Cardiac fibroblast (primary cell): ENCODE measurements around the gene SEC23B.

Experiments used
- DNase-seq, 2 donors: peaks; one replicate each; pipeline versions ENCODE4 v3.0.0 to v3.0.0-alpha.2; 2010; ENCODE audit warnings: low read depth in 2 of 2
- H3K4me3 ChIP-seq, 2 donors: replicated peaks in 1 of 2; 1 replicate in 1 of 2; 2 replicates in 1 of 2; pipeline ENCODE4 v1.5.1; 2011; ENCODE audit warnings: low read depth in 2 of 2, low read length in 2 of 2, mild to moderate bottlenecking in 2 of 2, moderate library complexity in 1 of 2
- TF ChIP-seq, protein P1 (sequence below): IDR thresholded peaks from one replicate; pipeline ENCODE4 v1.5.1; 2011; ENCODE audit warnings: low read depth, mild to moderate bottlenecking, low read length, inconsistent platforms

SEC23B gene

DNA sequence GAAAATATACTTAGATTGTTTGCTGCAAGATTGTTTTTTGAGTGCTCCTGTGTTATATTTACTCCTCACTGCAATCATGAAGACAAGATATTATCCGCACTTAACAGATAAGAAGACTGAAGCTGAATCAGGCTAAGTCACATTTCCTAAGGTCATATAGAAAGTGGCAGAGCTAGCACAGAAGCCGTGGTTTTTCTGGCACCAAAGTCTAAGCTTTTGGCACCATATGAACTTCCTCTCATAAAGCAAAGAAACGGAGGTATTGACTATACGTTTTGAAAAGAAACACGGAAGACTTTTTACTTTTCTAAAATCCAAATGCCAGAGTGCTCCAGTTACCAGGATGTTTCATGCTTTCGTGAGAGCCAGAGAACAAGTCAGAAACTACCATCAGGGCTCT is 70.8 kb downstream of the SEC23B start:
- H3K4me3 ChIP-seq = no peak overlapping the region
- DNase-seq = no peak
- TF ChIP-seq, protein P1, sequence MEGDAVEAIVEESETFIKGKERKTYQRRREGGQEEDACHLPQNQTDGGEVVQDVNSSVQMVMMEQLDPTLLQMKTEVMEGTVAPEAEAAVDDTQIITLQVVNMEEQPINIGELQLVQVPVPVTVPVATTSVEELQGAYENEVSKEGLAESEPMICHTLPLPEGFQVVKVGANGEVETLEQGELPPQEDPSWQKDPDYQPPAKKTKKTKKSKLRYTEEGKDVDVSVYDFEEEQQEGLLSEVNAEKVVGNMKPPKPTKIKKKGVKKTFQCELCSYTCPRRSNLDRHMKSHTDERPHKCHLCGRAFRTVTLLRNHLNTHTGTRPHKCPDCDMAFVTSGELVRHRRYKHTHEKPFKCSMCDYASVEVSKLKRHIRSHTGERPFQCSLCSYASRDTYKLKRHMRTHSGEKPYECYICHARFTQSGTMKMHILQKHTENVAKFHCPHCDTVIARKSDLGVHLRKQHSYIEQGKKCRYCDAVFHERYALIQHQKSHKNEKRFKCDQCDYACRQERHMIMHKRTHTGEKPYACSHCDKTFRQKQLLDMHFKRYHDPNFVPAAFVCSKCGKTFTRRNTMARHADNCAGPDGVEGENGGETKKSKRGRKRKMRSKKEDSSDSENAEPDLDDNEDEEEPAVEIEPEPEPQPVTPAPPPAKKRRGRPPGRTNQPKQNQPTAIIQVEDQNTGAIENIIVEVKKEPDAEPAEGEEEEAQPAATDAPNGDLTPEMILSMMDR = no peak

DNA sequence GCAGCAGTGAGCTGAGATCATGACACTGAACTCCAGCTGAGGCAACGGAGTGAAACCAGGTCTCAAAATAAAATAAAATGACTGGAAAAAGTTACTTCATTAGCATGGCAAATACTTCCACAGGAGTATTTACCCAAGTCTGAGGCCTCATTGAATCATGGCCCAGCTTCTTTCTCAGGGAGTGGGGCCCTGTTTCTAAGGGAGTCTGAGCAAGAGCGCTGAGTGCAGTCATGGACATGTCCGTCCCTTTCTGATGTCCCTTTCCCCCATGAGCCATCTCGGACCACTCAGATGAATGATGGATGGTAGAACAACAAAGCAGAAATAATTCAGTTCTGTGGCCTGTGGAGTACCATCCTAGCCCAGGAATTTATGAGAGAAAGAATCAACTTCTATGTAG is 72.3 kb downstream of the SEC23B start:
- no peak overlapping the region for H3K4me3 ChIP-seq
- no peak for DNase-seq

DNA sequence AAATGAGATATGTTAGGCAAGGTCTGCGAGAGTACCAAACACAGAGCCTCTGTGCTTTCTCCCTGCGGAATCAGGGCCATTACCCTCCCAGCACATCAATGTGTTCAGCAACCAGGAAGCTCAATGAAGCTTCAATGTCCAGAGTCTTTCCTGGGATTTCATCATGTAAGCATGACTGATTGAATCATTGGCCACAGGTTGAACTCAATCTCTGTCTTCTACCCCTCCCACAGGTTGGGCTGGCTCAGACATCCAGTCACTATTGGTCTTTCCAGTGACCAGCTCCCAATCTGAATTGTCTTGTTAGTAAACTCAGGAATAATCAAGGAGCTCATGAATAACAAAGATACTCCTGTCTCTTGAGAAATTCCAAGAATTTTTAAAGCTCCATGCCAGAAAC is 77.4 kb downstream of the SEC23B start:
- peak; percentile 24 to 53 for DNase-seq
- TF ChIP-seq, protein P1 = no peak

More for the DNA sequence above, 72.3 kb downstream of the SEC23B start:
- TF ChIP-seq, protein P1 = no peak

DNA sequence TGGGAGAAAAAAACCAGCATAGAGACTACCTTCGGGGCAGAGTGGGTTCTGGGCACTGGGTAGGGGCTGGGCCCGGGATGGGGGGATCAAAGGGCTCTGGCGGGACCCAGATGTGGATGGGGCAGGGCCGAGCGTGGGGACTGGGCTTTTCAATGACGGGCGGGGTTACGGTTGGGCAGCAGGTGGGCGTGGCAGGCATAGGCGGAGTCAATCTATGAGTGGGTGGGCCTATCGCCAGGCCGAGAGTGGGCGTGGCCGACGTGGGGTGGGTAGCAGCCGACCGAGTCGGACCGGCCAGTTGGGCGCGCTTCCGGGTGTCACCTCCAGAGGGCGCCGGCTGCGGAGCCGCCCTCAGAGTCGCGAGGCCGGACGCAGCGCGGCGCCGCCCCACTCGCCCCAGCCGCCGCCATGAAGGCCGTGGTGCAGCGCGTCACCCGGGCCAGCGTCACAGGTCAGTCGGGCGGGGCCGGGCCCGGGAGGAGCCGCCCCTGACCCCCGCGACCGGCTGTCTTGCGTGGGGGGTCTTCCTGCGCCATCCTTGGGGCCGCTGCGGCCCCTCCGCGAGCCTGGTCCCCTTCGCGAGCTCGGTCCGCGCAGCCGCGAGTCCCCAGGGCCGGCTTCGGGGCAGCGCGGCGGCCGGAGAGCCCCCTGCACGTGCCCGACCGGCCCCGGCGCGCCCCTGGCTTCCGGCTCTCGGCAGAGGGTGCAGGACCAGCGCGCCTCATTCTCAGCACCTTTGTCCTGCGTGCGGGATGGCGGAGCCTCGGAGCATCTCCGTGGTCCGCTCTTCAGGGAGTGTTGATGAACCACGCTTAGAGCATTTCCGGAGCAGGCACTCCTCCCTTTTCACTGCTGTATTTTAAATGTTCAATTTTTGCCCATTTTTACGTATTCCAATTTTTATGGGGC is 80.2 kb downstream of the SEC23B start, which contains the start of gene DTD1:
TSS of gene DTD1 (plus strand) at position 390 of the 909 bp plus-strand sequence. CDS start at position 409, 19 bp downstream.
- DNase-seq = peak; percentile 89 to 91
- TF ChIP-seq, protein P1 = peak; percentile 48
- H3K4me3 ChIP-seq = peak within 1 kb of the TSS; percentile 80 to 81

More for the DNA sequence above, 77.4 kb downstream of the SEC23B start:
- H3K4me3 ChIP-seq = no peak overlapping the region

DNA sequence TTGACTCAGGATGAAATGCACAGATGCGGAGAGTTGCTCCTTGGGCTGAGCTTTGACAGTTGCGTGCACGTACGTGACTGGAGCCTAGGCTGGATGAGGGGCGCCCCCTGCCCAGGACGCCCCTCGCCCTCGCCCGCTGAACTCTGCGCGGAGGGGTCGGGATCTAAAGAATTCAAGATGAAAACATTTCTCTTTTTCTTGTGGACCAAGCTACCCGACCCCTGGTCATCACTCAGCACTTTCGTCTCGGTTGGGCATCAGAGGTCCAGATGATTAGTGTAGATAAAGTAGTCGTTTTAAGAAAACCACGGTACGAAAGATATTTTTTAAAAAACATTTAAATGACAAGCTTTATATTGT is 80.8 kb downstream of the SEC23B start:
- DNase-seq = no peak
- H3K4me3 ChIP-seq = peak overlapping the region; percentile 80 to 81
- TF ChIP-seq, protein P1 = no peak

DNA sequence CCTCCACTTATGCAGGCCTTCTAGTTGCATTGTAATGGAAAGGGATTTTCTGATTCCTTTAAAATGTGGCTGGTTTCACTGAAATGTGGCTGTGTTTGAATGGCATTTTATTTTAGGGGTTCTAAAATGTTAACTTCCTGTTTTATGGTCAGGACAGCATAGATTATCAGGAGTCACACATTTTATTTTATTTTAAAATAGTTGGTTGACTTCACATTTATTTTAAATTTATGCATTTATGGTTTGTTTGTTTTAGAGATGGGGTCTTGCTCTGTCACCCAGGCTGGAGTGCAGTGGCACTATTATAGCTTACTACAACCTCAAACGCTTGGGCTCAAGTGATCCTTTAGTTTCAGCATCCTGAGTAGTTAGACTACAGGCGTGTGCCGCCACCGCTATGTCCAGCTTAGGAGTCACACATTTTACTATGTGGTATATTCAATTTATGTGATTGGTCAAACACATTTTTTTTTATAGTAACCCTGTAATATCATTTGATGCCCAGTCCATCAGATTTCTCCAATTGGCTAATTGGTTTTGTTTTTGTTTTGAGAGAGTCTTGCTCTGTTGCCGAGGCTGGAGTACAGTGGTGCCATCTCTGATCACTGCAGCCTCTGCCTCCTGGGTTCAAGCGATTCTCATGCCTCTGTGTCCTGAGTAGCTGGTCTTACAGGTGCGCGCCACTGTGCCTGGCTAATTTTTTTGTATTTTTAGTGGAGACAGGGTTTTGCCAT is 82.4 kb downstream of the SEC23B start:
- TF ChIP-seq, protein P1 = no peak
- H3K4me3 ChIP-seq = no peak overlapping the region
- no peak for DNase-seq
